Measurements from ENCODE around the gene TCF7L1.

GRCh38 chr2:85265304-85265703 is 132.1 kb downstream of the TCF7L1 start:
- TF ChIP-seq POLR2A (IDR thresholded peaks at IDR 0.05) (no peak), CTCF (IDR thresholded peaks at IDR 0.05) (no peak), EP300 (IDR thresholded peaks at IDR 0.05; ENCODE audit: low read depth) (no peak), POLR2AphosphoS5 (IDR thresholded peaks at IDR 0.05) (no peak)
